ENCODE data around the gene IRX5.

Gene IRX5

DNA sequence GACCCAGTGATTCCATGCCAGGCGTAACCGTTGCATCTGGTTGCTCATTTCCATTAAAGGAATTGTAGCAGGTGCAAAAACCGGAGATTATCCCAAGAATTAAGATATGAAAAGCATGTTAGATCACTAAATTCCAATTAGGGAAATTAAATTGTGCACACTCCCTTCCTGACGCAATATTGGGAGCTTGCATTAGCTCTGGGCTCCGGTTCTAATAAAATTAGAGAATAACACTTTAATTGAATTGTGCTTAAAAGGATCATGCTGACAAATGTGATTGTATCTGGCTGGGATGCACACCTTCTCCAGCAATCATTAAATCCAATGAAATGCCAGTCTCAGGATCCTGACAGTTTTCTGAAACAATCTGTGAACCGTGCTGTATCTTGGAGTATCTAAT lies 38.1 kb downstream of the IRX5 start:
- no peak overlapping the region for H3K27ac ChIP-seq (ENCODE audit: low read depth, low read length, poor library complexity, severe bottlenecking)
- no peak overlapping the region for H3K4me2 ChIP-seq (ENCODE audit: low read length)
- no peaks in the 10 kb centered on the region for H3K9me2 ChIP-seq (ENCODE audit: low read depth, low read length)
- H3K4me1 ChIP-seq (ENCODE audit: insufficient read depth, low read length, severe bottlenecking): no peaks in the 10 kb centered on the region
- no peaks in the 10 kb centered on the region for H3F3A ChIP-seq (ENCODE audit: insufficient read depth, low read length)
- no peak overlapping the region for H3K9ac ChIP-seq (ENCODE audit: low read length)
- H3K79me2 ChIP-seq (ENCODE audit: insufficient read depth, low read length): no peaks in the 10 kb centered on the region
- no peaks in the 10 kb centered on the region for H3K9me3 ChIP-seq (ENCODE audit: low read length)
- H4K20me1 ChIP-seq (ENCODE audit: insufficient read depth, low read length): no peaks in the 10 kb centered on the region
- no peaks in the 10 kb centered on the region for H3K36me3 ChIP-seq (ENCODE audit: insufficient read depth, low read length)
- peaks cover 3% of the 10 kb centered on the region; the same call in 1 of the 2 replicates for H3K27me3 ChIP-seq (ENCODE audit: insufficient read depth, low read length)
- H2AFZ ChIP-seq (ENCODE audit: low read length): no peak overlapping the region
- TF ChIP-seq, protein P1, sequence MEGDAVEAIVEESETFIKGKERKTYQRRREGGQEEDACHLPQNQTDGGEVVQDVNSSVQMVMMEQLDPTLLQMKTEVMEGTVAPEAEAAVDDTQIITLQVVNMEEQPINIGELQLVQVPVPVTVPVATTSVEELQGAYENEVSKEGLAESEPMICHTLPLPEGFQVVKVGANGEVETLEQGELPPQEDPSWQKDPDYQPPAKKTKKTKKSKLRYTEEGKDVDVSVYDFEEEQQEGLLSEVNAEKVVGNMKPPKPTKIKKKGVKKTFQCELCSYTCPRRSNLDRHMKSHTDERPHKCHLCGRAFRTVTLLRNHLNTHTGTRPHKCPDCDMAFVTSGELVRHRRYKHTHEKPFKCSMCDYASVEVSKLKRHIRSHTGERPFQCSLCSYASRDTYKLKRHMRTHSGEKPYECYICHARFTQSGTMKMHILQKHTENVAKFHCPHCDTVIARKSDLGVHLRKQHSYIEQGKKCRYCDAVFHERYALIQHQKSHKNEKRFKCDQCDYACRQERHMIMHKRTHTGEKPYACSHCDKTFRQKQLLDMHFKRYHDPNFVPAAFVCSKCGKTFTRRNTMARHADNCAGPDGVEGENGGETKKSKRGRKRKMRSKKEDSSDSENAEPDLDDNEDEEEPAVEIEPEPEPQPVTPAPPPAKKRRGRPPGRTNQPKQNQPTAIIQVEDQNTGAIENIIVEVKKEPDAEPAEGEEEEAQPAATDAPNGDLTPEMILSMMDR (IDR thresholded peaks at IDR 0.05; ENCODE audit: low read length): no peak
- no peak for TF ChIP-seq EZH2 (IDR thresholded peaks at IDR 0.05; ENCODE audit: borderline replicate concordance, low read length)
- no peak overlapping the region for H3K4me3 ChIP-seq (ENCODE audit: low read depth, low read length, poor library complexity, severe bottlenecking)

- no peaks in the 10 kb centered on the region for H3K9me3 ChIP-seq (ENCODE audit: low read length)
These were observed 39.4 kb downstream of the IRX5 start for GRCh38 chr16:54970016-54970415.

GRCh38 chr16:54974367-54974766 lies 43.7 kb downstream of the IRX5 start:
- H3K36me3 ChIP-seq (ENCODE audit: insufficient read depth, low read length): no peaks in the 10 kb centered on the region
- no peaks in the 10 kb centered on the region for H3K9me3 ChIP-seq (ENCODE audit: low read length)
- no peaks in the 10 kb centered on the region for H3K79me2 ChIP-seq (ENCODE audit: insufficient read depth, low read length)
- no peak overlapping the region for H3K27ac ChIP-seq (ENCODE audit: low read depth, low read length, poor library complexity, severe bottlenecking)
- no peak overlapping the region for H3K4me3 ChIP-seq (ENCODE audit: low read depth, low read length, poor library complexity, severe bottlenecking)
- no peak overlapping the region for H3K9ac ChIP-seq (ENCODE audit: low read length)
- no peak overlapping the region for H2AFZ ChIP-seq (ENCODE audit: low read length)
- no peaks in the 10 kb centered on the region for H3K9me2 ChIP-seq (ENCODE audit: low read depth, low read length)
- H3F3A ChIP-seq (ENCODE audit: insufficient read depth, low read length): no peaks in the 10 kb centered on the region
- no peaks in the 10 kb centered on the region for H4K20me1 ChIP-seq (ENCODE audit: insufficient read depth, low read length)
- H3K4me1 ChIP-seq (ENCODE audit: insufficient read depth, low read length, severe bottlenecking): no peaks in the 10 kb centered on the region
- H3K27me3 ChIP-seq (ENCODE audit: insufficient read depth, low read length): no peaks in the 10 kb centered on the region
- TF ChIP-seq, protein P1 (IDR thresholded peaks at IDR 0.05; ENCODE audit: low read length): no peak
- TF ChIP-seq EZH2 (IDR thresholded peaks at IDR 0.05; ENCODE audit: borderline replicate concordance, low read length): no peak
- H3K4me2 ChIP-seq (ENCODE audit: low read length): no peak overlapping the region

More at GRCh38 chr16:54970016-54970415, 39.4 kb downstream of the IRX5 start:
- Histone ChIP-seq H3K27ac (ENCODE audit: low read depth, low read length, poor library complexity, severe bottlenecking) (no peak overlapping the region), H4K20me1 (ENCODE audit: insufficient read depth, low read length) (no peaks in the 10 kb centered on the region), H3K9me2 (ENCODE audit: low read depth, low read length) (no peaks in the 10 kb centered on the region), H3K9ac (ENCODE audit: low read length) (no peak overlapping the region), H3K36me3 (ENCODE audit: insufficient read depth, low read length) (no peaks in the 10 kb centered on the region), H2AFZ (ENCODE audit: low read length) (no peak overlapping the region), H3K79me2 (ENCODE audit: insufficient read depth, low read length) (no peaks in the 10 kb centered on the region), H3F3A (ENCODE audit: insufficient read depth, low read length) (no peaks in the 10 kb centered on the region), H3K4me2 (ENCODE audit: low read length) (no peak overlapping the region), H3K4me3 (ENCODE audit: low read depth, low read length, poor library complexity, severe bottlenecking) (no peak overlapping the region), H3K4me1 (ENCODE audit: insufficient read depth, low read length, severe bottlenecking) (no peaks in the 10 kb centered on the region), H3K27me3 (ENCODE audit: insufficient read depth, low read length) (peaks cover 3% of the 10 kb centered on the region; the same call in 1 of the 2 replicates)
- no peak for TF ChIP-seq EZH2 (IDR thresholded peaks at IDR 0.05; ENCODE audit: borderline replicate concordance, low read length)
- TF ChIP-seq, protein P1 (IDR thresholded peaks at IDR 0.05; ENCODE audit: low read length): no peak

All from OCI-LY1 (cell line).